Karpas-422 (cell line): Measurements from ENCODE around the gene FAM111B. TPM values are rescaled to one million over a fixed set of nuclear protein-coding genes. Genes with fewer than 3 reads are reported as not detected.
"Not testable (repeated sequence)": the region's sequence is repeated elsewhere in the genome, so short reads cannot be mapped to it uniquely, and the experiment has no call there.

Experiments
- DNase-seq: peaks from one replicate; pipeline ENCODE4 v3.0.0-alpha.2; 2015
- H2AFZ ChIP-seq: fragments of 200-600 bp; sonication (generic); 2 replicates; pipeline ENCODE4 v1.6.1; 2014; ENCODE audit warnings: antibody characterized with exemption, low read length, mixed read lengths
- H3K27ac ChIP-seq: fragments of 200-600 bp; sonication (generic); 2 replicates; pipeline ENCODE4 v1.5.1; 2014; ENCODE audit warnings: mild to moderate bottlenecking, low read length, moderate library complexity
- H3K27me3 ChIP-seq: fragments of 200-600 bp; sonication (generic); 2 replicates; pipeline ENCODE4 v1.6.1; 2014; ENCODE audit warnings: low read length, mixed read lengths
- H3K36me3 ChIP-seq: fragments of 200-600 bp; sonication (generic); 2 replicates; pipeline ENCODE4 v1.6.1; 2014; ENCODE audit warnings: low read length, mixed read lengths; ENCODE audit not compliant: insufficient read depth
- H3K4me1 ChIP-seq: fragments of 200-600 bp; sonication (generic); 2 replicates; pipeline ENCODE4 v1.6.1; 2014; ENCODE audit warnings: mild to moderate bottlenecking, low read length, mixed read lengths
- H3K4me2 ChIP-seq: fragments of 200-600 bp; sonication (generic); 2 replicates; pipeline ENCODE4 v1.6.1; 2014; ENCODE audit warnings: low read length, low read depth, mild to moderate bottlenecking; ENCODE audit not compliant: poor library complexity, severe bottlenecking
- H3K4me3 ChIP-seq: fragments of 200-600 bp; sonication (generic); 2 replicates; pipeline ENCODE4 v1.5.1; 2014; ENCODE audit warnings: mild to moderate bottlenecking, antibody characterized with exemption, low read length, mixed read lengths
- H3K79me2 ChIP-seq: fragments of 200-600 bp; sonication (generic); 2 replicates; pipeline ENCODE4 v1.6.1; 2014; ENCODE audit warnings: mild to moderate bottlenecking, low read length, mixed read lengths
- H3K9ac ChIP-seq: fragments of 200-600 bp; sonication (generic); 2 replicates; pipeline ENCODE4 v1.6.0; 2014; ENCODE audit warnings: low read length
- H3K9me2 ChIP-seq: fragments of 200-600 bp; sonication (generic), shearing (Covaris generic); replicated peaks from 2 replicates; pipeline ENCODE4 v1.6.0; 2014; ENCODE audit warnings: mild to moderate bottlenecking, low read length, moderate library complexity; ENCODE audit not compliant: insufficient read depth
- H3K9me3 ChIP-seq: fragments of 300-700, 200-600 bp; sonication (generic); 2 replicates; pipeline ENCODE4 v1.6.1; 2014; ENCODE audit warnings: low read length, mixed read lengths
- H4K20me1 ChIP-seq: fragments of 200-600 bp; sonication (generic); 2 replicates; pipeline ENCODE4 v1.6.1; 2014; ENCODE audit warnings: mild to moderate bottlenecking, antibody characterized with exemption, low read length, low read depth; ENCODE audit not compliant: insufficient read depth
- total RNA-seq: library from RNA; depleted of rRNA; stranded (reverse); fragments of >200 nt; shearing (Covaris generic); gene quantifications from 2 replicates; pipeline ENCODE4 v1.2.3, GENCODE V29; 2014; ENCODE audit warnings: low replicate concordance

The FAM111B gene
- total RNA-seq, 1 experiment from 2014 or later, result 19.9 TPM

DNA sequence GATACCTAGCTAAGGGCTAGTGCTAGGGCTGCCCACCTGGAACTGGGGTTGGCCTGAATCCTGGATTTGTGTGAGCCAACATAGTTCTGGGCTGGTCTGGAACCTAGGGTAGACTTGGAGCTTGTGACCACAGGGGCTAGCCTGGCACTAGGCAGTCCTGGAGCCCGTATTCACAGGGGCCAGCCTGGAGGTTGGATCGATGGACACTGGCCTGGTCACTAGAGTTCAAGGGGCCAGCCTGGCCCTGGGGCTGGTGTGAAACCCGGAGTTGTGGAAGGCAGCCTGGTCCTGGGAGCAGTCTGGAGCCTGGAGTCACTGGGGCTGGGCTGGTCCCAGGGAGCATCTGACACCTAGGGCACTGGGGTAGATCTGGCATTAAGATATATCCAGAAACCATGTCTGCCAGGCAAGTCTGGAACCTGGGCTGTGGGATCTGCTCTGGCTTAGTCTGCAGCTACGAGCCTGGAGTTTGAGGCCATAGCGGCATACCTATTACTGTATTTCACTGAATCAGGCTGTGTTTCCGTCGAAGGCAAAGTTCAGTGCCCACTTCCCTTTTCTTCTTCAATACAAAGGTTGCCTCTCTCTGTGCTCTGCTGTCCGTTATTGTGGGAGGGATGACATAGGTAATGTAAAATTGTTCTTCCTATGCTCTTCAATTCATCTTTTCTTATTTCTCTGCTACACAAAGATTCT lies 30.0 kb upstream of the FAM111B start:
- Histone ChIP-seq H4K20me1 (no peaks in the 10 kb centered on the region), H3K36me3 (no peaks in the 10 kb centered on the region), H3K27ac (peak overlapping the region; percentile 83), H3K4me2 (peak overlapping the region; percentile 74), H3K9me2 (no peaks in the 10 kb centered on the region), H2AFZ (peak overlapping the region; percentile 71), H3K79me2 (no peaks in the 10 kb centered on the region), H3K4me1 (peaks cover 28% of the 10 kb centered on the region), H3K9ac (peak overlapping the region; percentile 39), H3K4me3 (peak overlapping the region; percentile 33; the same call in 1 of the 2 replicates), H3K9me3 (no peaks in the 10 kb centered on the region), H3K27me3 (no peaks in the 10 kb centered on the region)
- peak; percentile 87 for DNase-seq

- peak; percentile 67 for DNase-seq
- H3K9me2 ChIP-seq, result no peaks in the 10 kb centered on the region
- peak overlapping the region; percentile 74 for H3K4me2 ChIP-seq
- no peaks in the 10 kb centered on the region for H3K9me3 ChIP-seq
- H3K36me3 ChIP-seq, result no peaks in the 10 kb centered on the region
- no peaks in the 10 kb centered on the region for H3K79me2 ChIP-seq
- peak overlapping the region; percentile 26; the same call in 1 of the 2 replicates for H3K9ac ChIP-seq
- H2AFZ ChIP-seq, result peak overlapping the region; percentile 89
- no peaks in the 10 kb centered on the region for H4K20me1 ChIP-seq
- peaks cover 28% of the 10 kb centered on the region for H3K4me1 ChIP-seq
- H3K4me3 ChIP-seq, result peak overlapping the region; percentile 33
- H3K27me3 ChIP-seq, result no peaks in the 10 kb centered on the region
- peak overlapping the region; percentile 83 for H3K27ac ChIP-seq
Measured at GRCh38 chr11:59078435-59078834, 28.6 kb upstream of the FAM111B start.

- peak overlapping the region; percentile 74 for H3K4me2 ChIP-seq
- no peak overlapping the region for H2AFZ ChIP-seq
- H3K79me2 ChIP-seq, result no peaks in the 10 kb centered on the region
- no peak overlapping the region for H3K4me3 ChIP-seq
- no peaks in the 10 kb centered on the region for H3K36me3 ChIP-seq
- H3K9me3 ChIP-seq, result no peaks in the 10 kb centered on the region
- DNase-seq, result no peak
- H3K9ac ChIP-seq, result 0 out of 2 replicates have a peak overlapping the region, but pooled peaks have one; percentile 26
- peaks cover 28% of the 10 kb centered on the region for H3K4me1 ChIP-seq
- no peaks in the 10 kb centered on the region for H3K27me3 ChIP-seq
- no peaks in the 10 kb centered on the region for H4K20me1 ChIP-seq
- H3K9me2 ChIP-seq, result no peaks in the 10 kb centered on the region
- peak overlapping the region; percentile 83; the same call in 1 of the 2 replicates for H3K27ac ChIP-seq
Measured at GRCh38 chr11:59079086-59079485, 28.0 kb upstream of the FAM111B start.

- not testable (repeated sequence) for DNase-seq
Measured at GRCh38 chr11:59080421-59080820, 26.6 kb upstream of the FAM111B start.

DNA sequence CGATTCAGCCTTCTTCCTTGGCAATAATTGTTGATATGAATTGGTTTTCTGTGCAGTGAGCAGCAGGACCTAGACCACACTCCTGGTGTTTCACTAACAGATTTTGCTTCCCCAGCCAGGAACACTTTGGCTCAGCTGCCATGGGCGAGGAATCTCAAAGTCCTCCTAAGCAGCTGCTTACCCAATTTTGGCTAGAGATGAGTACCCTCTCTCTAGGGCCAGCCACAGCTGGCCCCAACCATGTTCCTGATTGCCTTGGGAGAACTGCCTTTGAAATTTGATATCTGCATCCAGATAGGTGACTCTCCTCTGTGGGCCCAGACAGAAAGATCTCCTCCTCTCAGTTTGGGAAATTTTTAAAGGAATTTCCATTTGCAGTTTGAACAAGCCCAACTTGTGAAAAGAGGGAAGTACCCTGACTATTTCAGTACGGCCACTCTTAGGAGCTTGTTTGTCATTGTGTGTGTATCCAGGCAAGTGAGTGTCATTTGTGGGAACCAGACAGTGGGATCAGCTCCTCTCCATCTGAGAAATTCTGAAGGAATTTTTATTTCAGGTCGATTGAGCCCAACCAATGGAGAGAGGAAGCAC lies 25.5 kb upstream of the FAM111B start:
- not testable (repeated sequence) for H3K4me3 ChIP-seq, H3K9me3 ChIP-seq, H4K20me1 ChIP-seq, H3K27ac ChIP-seq, H2AFZ ChIP-seq, H3K9me2 ChIP-seq, H3K27me3 ChIP-seq, H3K79me2 ChIP-seq, H3K36me3 ChIP-seq, H3K4me2 ChIP-seq, DNase-seq, H3K9ac ChIP-seq
- peaks cover 28% of the 10 kb centered on the region for H3K4me1 ChIP-seq

More at GRCh38 chr11:59080421-59080820, 26.6 kb upstream of the FAM111B start:
- H3K9me3 ChIP-seq, H3K9ac ChIP-seq, H3K4me2 ChIP-seq, H3K27me3 ChIP-seq, H3K79me2 ChIP-seq, H3K9me2 ChIP-seq, H4K20me1 ChIP-seq, H3K36me3 ChIP-seq, H3K4me3 ChIP-seq, H2AFZ ChIP-seq, H3K27ac ChIP-seq: not testable (repeated sequence)
- peaks cover 28% of the 10 kb centered on the region for H3K4me1 ChIP-seq

DNA sequence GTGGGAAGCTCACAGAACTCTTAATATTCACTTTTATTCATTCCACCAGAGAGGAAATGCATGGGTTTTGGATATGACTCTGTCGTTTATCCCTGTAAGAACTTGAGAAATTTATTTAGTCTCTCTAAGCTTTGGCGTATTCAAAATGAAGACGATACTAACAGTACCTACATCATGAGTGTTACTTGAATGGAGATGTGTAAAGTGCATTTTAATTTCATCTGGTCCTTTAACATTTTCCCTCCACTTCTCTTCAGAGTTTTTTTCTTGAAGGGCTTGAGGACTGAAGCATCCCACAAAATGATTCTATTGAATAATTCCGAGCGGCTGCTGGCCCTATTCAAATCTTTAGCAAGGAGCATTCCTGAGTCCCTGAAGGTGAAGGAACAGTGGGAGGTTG lies 21.0 kb upstream of the FAM111B start, which contains the start of gene GLYATL1B:
TSS of gene GLYATL1B (plus strand) at position 301 of the 400 bp plus-strand sequence. CDS start at position 301, 0 bp downstream.
- H3K9me3 ChIP-seq, H3K9me2 ChIP-seq, H3K79me2 ChIP-seq, H3K4me2 ChIP-seq, H3K36me3 ChIP-seq, H3K9ac ChIP-seq, DNase-seq, H3K27me3 ChIP-seq, H3K27ac ChIP-seq, H2AFZ ChIP-seq, H4K20me1 ChIP-seq, H3K4me3 ChIP-seq: not testable (repeated sequence)
- peaks cover 32% of the 10 kb centered on the region for H3K4me1 ChIP-seq

- H3K4me2 ChIP-seq, result peak overlapping the region; percentile 54
Measured at GRCh38 chr11:59088162-59088561, 18.9 kb upstream of the FAM111B start.

GRCh38 chr11:59093576-59093975 lies 13.5 kb upstream of the FAM111B start:
- not testable (repeated sequence) for H2AFZ ChIP-seq, H3K4me3 ChIP-seq, H3K36me3 ChIP-seq, H3K79me2 ChIP-seq, H3K9me3 ChIP-seq, H3K9me2 ChIP-seq, DNase-seq, H3K9ac ChIP-seq, H3K27ac ChIP-seq, H3K27me3 ChIP-seq, H4K20me1 ChIP-seq, H3K4me2 ChIP-seq
- peaks cover 60% of the 10 kb centered on the region for H3K4me1 ChIP-seq

More at GRCh38 chr11:59088162-59088561, 18.9 kb upstream of the FAM111B start:
- Histone ChIP-seq H3K9me2 (no peaks in the 10 kb centered on the region), H2AFZ (peak overlapping the region; percentile 55), H3K9me3 (no peaks in the 10 kb centered on the region), H3K4me1 (peaks cover 32% of the 10 kb centered on the region), H3K4me3 (no peak overlapping the region; the same call in 1 of the 2 replicates), H3K79me2 (no peaks in the 10 kb centered on the region), H3K27me3 (no peaks in the 10 kb centered on the region), H3K36me3 (no peaks in the 10 kb centered on the region), H4K20me1 (no peaks in the 10 kb centered on the region), H3K27ac (peak overlapping the region; percentile 70), H3K9ac (peak overlapping the region; percentile 17; the same call in 1 of the 2 replicates)
- DNase-seq, result peak; percentile 75
